Uterus (tissue), 2 donors: ENCODE data around the gene RCAN1.

Experiments
- POLR2A ChIP-seq, 2 donors: fragments of 450-650 bp; IDR thresholded peaks; one replicate each; pipeline ENCODE4 v1.6.1; 2016; ENCODE audit warnings: antibody characterized with exemption in 2 of 2, mild to moderate bottlenecking in 1 of 2, moderate library complexity in 1 of 2
- TF ChIP-seq, protein P1 (sequence below), 4 experiments: fragments of 200-600 bp in 2 of 4; fragments of 450-650 bp in 2 of 4; sonication (generic) in 2 of 4; IDR thresholded peaks; one replicate each; pipeline ENCODE4 v1.5.1; 2016 to 2019; ENCODE audit warnings: antibody characterized with exemption in 4 of 4, mild to moderate bottlenecking in 2 of 4, moderate library complexity in 1 of 4

DNA sequence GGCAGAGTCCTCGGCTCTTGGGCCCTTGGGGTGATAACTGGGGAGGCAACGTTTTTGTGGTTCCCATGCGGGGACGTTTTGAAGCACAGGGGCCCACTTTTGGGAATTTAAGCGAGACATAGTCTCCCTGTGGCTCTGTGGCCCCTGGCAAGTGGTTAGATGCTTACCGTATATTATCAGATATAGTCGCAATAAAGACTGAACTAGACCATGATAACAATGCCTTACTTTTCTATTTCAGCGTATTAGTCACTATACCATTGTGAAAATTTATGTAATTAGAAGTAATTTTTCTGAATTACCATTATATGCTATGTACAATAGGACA is 538 bp upstream of the RCAN1 start:
- TF ChIP-seq, protein P1, sequence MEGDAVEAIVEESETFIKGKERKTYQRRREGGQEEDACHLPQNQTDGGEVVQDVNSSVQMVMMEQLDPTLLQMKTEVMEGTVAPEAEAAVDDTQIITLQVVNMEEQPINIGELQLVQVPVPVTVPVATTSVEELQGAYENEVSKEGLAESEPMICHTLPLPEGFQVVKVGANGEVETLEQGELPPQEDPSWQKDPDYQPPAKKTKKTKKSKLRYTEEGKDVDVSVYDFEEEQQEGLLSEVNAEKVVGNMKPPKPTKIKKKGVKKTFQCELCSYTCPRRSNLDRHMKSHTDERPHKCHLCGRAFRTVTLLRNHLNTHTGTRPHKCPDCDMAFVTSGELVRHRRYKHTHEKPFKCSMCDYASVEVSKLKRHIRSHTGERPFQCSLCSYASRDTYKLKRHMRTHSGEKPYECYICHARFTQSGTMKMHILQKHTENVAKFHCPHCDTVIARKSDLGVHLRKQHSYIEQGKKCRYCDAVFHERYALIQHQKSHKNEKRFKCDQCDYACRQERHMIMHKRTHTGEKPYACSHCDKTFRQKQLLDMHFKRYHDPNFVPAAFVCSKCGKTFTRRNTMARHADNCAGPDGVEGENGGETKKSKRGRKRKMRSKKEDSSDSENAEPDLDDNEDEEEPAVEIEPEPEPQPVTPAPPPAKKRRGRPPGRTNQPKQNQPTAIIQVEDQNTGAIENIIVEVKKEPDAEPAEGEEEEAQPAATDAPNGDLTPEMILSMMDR (IDR thresholded peaks at IDR 0.05), result no peak
- no peak for TF ChIP-seq POLR2A (IDR thresholded peaks at IDR 0.05)
